GM19467 (cell line): Measurements from ENCODE around the gene TMEM191C.
"Not testable (repeated sequence)": the region's sequence is repeated elsewhere in the genome, so short reads cannot be mapped to it uniquely, and the experiment has no call there.

Experiments
- ATAC-seq: cut with Tn5 transposase; IDR thresholded peaks from one replicate; pipeline ENCODE4 v1.9.1; 2021; ENCODE audit warnings: mild to moderate bottlenecking, moderate library complexity; ENCODE audit not compliant: unreplicated experiment

TMEM191C gene

DNA sequence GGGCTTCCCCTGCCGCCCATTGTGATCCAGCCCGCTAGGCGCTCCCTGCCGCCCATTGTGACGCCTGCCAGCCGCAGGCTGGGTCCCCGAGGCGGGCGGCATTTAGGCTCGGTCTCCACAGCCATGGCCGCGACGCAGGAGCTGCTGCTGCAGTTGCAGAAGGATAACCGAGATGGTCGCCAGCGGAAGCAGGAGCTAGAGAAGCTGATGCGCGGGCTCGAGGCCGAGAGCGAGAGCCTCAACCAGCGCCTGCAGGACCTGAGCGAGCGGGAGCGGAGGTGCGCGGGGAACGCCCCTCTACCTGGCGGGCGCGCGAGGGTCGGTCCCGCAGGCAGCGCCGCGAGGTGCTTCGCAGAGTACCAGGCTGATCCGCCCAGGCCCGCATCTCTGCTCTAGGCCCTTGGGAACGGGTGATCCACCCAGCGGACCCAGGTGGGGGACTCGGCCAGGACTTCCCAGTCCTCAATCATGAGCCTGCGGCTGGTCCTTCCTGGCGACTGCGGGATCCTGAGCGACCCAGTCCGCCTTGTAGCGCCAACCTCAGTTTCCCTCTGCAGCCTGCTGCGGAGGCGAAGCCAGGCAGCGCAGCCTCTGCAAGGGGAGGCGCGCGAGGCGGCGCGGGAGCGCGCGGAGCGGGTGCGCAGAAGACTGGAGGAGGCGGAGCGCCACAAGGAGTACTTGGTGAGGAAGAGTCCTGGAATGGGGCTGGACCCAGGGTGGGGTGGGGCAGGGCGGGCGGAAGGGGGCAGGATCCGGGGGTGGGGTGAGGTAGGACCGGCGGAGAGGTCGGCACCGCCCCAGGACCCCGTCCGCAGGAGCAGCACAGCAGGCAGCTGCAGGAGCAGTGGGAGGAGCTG, at the start of gene TMEM191C:
Gene TMEM191C (plus strand): TSS at position 51 of the 857 bp plus-strand sequence. CDS start 73 bp downstream, at position 124.
- peak; percentile 16 for ATAC-seq

DNA sequence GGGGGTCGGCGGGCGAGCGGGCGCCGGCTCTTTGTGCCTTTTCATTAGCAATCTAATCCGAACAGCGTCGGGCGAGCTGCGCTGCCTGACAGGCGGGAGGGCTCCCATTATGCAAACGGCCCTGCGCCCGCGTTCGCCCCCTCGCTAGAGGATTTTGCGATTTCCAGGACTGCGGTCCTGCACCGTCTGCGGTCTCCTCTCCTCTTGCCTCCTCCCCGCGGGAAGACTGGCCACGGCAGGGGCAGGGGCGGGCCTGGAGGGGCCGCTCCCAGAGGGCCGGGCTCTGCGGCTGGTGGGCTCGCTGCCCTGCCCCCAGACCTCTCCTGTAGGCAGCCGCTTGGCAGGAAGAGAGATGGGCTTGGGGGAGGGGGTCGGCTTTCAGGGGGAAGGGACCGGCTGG, 49.3 kb upstream of the TMEM191C start:
- ATAC-seq: peak; percentile 26

DNA sequence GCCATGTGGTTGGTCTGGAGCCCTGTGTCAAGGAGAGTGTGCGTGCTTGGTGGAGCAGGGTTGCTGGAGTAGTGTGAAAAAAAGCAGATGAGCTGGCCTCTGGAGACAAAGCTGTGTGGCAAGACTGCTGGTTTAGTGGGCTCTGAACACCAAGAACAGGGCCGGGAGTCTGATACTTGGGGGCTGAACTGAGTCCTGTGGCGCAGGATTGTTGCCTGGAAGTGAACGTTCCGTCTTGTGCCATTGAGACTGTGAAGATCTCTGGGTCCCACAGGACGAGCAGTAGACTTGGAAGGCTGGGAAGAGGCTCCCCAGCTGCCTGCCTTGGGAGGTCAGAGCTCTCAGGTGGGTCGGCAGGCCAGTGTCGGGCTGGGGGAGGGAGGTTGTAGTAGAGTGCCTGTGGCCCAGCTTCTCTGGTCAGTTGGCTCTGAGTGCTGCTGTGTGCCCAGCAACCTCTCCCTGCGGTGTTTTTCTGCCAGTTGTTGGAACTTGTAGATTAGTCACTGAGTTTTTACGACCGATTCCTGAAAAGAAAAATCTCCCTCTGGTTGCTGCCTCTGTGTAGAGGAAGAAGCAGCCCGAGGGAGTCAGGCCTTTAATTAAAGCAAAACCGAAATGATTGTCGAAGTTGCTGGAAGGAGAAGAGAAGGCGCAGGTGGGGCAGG, 48.1 kb upstream of the TMEM191C start:
- not testable (repeated sequence) for ATAC-seq

DNA sequence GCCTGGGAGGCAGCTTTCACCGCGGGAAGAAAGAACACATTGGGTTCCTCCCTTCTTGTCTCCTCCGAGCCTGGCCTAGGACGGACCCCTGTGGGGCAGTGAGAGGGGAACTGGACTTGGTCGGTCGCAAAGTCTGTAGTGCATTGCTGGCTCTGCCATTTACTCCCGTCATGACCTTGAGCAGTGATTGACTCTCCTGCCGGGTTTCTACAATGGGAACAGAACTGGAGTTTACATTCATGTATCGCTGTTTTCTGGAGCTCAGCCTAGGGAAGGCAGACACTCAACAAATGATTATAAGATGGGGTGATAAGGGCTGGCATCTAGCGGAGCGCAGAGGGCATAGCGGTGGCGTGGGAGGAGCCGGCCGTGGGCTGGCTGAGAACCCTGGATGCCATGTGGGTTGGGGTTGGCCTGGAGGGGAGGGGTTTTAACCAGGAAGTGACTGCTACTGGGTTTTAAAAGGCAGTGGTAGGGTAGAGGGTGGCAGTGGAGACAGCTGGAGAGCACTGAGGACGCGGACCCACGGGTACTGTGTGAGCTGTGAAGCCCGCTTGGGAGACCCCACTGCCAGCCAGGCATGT, 46.9 kb upstream of the TMEM191C start:
- not testable (repeated sequence) for ATAC-seq

DNA sequence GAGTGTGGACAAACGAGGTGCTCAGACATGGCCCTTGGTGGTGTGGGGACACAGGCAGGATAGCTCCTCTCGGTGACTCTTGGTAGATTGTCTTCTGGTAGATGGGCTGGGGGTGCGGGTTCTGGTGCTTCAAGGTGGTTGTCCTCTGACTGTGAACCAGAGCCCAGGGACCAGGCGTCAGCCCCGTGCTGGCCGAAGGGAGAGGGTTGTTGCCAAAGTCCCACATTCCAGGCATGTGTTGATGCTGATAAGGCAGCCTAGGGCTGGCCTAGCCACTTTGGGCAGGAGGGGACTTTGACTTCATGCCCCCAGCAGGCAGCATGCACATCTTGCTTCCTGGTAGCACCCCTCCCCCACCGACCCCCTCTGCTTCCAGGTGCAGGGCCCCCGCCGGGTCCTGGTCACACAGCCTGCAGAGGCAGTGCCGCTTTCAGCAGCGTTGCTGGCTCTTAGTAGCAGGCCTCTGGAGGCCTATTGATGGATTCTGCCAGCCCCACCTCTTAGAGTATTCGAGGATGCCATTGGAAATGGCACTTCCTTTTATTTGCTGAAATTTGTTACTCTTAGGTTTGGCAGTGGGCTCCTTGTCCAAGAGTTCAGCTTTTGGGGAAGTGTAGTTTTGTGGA, 43.0 kb upstream of the TMEM191C start:
- ATAC-seq: not testable (repeated sequence)

DNA sequence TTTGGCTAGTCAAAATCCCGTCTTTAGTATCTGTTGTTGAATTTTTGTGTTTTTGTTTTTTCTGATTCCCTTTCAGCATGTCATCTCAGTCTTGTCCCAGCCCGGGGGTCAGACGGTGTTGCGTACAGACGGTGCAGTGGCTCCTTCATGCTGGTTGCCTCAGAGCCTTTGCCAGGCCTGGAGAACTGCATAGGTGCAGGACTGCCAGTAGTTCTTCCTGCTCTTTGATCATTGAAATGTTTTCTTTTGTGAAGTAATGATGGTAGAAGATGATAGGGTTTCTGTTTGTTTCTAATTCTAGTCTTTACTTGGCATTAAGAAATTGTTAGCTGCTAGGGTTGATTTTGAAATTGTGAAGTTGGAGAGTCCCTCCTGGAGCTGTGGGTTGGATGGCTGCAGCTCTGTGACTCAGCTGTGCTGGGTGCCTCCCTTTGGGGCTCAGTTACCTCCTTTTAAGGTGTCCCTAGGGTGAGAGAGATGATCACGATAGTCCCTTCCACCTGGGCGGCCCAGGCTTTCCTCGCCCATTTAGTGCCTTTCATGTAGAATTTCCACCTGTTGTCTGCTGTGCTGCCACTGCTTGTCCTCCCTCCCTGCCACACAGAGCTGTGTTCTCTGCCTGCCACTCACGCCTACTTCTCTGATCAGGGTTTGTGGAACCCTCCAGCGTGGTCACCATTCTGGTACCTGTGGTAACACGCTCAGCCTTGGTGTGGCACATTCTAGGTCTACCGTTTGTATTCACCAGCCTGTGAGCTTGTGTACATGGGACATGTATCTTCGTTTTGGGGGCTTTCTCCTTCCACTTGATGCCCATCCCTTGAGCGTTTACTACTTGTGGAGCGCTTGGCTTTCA, 32.6 kb upstream of the TMEM191C start:
- ATAC-seq: not testable (repeated sequence)

DNA sequence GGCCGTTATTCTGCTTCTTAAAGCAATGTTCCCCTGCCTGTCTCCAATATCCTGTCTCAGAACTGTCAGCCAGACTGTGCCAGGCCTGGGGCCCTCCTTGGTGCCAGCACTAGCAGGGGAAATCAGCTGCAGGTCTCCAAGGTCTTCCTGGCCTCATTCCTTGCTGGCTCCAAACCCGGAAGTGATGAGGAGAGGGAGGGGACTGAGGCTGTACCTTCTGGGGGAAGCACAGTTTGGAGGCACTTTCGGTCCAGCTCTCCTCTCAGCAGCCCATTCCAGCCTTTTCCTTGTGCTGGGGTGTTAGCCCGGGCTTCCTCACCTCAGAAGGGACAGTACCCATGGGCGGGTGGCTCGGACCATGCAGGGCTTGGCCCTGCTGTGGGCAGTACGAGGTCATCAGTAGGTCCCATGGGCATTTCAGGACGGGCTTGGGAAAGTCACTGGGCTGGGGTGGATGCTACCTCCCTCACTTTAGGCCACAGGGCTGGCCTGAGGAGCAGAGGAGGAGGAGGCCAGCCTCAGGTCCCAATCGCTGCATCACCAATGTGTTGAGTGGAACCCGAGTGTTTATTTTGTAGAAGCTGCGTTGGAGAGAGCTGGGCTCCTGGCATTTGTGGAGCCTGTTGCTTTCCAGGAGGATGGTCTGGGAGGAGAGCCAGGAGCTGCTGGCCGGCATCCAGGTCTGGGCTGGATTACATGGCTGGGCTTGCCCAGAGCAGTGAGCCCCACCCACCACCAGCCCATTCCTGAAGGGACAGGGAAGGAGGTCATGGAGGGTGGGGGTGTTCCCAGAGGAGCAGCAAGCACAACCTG, 31.0 kb upstream of the TMEM191C start:
- ATAC-seq: not testable (repeated sequence)

DNA sequence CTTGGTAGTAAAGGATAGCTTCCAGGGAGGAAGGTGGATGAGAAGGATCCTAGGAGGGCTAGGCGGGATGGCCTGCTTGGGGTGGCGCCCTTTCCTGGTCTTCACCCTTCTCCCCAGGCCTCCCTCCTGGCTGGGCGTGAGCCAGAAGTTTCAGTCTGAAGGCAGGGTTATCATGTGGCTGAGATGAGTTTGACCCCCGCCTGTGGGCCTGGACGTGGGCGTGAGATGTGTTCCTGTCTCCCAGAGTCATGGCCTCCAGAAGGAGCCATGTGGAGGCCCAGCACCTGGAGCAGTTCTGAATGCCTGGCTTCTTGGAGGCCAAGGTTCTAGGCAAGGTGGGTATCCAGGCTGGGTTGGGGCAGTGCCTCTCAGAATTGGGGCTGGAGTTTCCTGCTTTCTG, 29.2 kb upstream of the TMEM191C start:
- ATAC-seq: not testable (repeated sequence)

DNA sequence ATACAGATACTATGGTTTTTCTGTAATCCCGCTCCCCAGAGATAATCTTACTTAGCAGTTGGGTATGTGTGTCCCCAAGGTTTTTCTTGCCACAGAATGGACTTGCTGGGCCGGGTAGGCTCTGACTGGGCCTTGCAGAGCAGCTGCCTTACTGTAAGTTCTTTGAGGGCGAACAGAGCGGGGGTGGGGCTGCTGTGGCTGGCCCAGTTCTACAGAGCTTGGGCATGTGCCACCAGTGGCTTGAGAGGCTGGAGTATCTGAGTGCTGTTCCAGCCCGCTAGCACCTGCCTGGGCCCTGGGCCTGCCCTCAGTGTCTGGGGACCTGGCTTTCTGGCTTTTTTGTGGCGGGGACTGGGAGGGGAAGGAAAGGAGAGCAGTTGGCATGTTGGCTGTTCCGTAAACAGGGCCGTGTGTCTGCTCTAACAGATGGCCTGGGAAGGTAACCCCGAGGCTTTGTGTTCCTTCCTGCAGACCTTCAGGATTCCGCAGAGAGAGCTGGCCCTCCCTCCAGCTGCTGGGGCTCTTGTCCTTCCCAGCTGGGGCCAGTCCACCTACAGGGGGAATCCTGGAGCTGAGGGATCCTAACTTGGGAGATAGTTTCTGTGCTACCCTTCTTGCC, 27.1 kb upstream of the TMEM191C start:
- ATAC-seq: not testable (repeated sequence)

DNA sequence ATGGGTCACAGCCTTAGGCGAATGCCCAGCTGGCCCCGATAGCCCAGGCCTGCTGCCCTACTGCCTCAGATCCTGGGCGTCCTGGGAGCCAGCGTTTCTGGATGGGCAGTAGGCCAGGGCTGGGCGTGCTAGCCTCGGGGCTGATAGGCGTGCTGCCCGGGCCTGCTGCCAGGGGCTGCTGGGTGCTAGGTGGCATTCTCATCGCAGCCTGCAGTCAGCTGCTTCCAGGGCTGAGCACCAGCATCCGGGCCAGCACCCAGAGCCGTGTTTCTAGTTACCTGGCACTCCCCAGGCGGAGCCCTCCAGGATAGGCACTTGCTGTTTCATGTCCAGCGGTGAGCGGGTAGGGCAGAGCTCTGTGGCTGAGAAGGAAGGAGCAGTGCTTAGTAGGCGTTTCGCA, 26.5 kb upstream of the TMEM191C start:
- not testable (repeated sequence) for ATAC-seq

DNA sequence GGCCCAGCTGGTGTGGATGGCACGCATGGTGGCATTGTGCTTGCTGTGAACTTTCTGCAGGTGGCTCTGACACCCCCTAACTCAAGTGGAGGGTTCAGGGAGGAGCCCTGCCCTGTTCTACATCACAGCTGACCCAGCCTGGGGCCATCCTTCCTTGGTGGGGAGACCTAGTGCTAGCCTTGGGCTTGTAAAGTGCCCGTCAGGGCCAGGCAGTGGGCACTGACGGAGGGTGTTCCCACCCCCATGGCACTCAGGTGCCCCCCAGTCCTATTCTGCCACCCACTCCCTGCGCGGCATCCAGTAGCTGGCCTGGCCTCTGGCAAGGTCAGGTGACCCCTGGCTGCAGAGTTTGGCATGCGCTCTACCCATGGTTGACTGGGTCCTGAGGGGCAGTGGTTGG, 26.0 kb upstream of the TMEM191C start:
- not testable (repeated sequence) for ATAC-seq

DNA sequence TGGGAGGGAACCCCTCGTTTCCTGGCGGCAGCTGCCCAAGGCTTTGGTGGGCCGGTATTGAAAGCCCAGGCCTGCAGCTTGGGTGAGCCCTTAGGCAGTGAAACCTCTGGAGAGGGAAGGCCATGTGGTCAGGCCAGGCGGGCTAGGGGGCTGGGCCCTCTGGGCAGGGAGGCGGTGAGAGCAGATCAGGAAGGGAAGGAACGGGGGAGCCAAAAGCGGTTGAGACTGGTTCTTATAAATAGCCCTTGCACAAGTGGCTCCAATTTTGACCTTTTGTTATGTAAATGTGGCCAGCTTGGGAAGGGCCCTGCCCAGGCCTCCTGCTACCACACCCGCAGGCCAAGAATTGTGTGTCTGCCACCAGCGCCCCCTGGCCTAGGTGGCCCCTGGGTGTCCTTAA, 25.1 kb upstream of the TMEM191C start:
- not testable (repeated sequence) for ATAC-seq

DNA sequence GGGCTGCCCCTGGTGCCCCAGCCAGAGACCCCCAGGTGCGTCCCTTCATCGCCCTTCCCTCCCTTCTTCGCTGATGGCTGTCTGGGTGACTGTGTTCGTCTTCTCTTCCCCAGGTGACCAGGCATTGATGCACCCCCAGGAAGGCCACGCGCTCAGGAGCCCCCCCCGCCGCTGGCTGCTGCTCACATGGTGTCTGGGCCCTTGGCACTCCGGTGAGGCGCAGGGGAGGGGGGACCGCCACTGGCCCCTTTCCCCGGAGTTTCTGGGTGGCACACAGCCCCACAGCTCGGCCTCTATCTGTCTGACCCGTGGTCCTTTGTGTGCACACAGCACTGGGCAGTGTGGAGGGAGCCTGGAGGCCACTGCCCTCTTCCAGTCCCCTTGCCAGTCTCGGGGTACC, 24.5 kb upstream of the TMEM191C start:
- ATAC-seq: not testable (repeated sequence)

DNA sequence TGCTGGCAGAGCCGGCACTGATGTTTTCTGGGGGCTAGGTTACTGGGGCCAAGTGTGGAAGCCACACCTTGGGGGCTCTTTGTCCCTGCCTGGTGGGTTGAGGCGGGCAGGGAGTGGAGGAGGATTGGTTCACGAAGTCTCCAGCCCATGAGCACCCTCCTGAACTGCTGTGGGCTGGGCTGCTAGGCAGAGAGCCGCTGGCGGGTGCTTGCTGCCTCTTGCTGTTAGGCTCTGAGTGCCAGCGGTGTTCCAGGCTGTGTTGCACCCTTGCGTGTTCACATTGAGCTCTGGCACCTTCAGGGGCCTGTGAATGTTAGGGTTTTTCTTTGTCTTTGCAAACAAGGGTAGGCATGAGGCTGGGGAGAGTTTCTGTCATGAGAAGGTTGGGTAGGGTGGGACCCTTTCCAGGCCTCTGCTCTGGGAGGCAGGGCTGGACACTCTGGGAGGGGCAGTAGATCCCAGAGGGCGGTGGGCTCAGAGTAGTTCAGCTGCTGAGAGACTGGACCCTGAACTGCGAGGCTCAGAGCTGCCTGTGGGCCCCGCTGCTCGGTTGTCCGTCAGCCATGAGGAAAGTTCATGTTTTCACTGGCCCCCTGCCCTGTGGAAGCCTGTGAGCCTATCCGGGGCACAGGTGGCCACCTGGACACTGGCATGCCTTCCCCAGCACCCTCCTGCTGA, 24.0 kb upstream of the TMEM191C start:
- no peak for ATAC-seq

DNA sequence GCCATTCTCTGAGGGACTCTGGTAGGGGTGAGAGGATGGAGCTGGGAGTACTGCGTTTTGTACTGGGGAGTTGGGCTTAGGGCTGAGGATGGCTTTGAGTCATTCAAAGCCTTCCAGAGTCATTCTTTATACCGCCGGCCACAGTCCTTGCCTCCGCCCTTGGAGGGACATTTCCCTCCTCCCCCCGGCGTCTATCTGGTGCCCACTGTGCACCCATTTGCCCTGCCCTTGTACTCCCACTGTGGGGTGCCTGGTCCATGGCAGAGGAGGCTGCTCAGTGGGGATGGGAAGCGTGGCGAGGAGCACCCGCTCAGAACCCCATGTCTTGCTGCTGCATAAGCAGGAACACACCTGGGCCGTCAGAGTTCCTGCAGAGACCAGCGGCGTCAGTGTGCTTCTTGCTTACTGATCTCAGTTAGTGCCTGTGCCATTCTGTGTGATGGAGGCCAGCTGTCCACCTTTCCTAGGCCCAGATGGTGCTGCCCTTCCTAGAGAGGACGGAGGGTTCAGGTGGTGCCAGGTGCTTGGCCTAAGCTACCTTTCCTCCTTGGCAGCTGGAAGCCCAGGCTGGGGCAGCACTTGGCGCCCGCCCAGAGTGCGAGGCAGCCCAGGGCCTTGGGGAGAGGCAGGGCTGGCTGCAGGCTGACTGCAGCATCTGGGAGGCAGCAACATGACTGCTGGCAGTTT, 23.3 kb upstream of the TMEM191C start:
- ATAC-seq: no peak

DNA sequence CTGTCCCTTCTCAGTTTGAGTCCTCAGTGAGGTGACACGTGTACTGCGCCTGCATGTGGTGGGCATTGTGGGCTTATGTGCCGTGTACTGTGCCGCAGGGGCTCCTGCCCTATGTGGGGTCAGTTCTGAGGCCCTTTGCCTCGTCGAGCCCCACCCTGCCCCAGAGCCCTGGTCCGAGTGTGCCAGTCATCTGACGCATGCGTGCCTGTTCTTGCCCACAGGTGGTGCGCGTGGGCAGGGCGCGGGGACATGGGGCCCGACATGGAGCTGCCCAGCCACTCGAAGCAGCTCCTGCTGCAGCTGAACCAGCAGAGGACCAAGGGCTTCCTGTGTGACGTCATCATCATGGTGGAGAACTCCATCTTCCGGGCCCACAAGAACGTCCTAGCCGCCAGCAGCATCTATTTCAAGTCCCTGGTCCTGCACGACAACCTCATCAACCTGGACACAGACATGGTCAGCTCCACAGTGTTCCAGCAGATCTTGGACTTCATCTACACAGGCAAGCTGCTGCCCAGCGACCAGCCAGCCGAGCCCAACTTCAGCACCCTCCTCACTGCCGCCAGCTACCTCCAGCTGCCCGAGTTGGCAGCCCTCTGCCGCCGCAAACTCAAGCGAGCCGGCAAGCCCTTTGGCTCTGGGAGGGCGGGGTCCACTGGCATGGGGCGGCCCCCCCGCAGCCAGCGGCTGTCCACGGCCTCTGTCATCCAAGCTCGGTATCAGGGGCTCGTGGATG, 22.3 kb upstream of the TMEM191C start:
- ATAC-seq: no peak

DNA sequence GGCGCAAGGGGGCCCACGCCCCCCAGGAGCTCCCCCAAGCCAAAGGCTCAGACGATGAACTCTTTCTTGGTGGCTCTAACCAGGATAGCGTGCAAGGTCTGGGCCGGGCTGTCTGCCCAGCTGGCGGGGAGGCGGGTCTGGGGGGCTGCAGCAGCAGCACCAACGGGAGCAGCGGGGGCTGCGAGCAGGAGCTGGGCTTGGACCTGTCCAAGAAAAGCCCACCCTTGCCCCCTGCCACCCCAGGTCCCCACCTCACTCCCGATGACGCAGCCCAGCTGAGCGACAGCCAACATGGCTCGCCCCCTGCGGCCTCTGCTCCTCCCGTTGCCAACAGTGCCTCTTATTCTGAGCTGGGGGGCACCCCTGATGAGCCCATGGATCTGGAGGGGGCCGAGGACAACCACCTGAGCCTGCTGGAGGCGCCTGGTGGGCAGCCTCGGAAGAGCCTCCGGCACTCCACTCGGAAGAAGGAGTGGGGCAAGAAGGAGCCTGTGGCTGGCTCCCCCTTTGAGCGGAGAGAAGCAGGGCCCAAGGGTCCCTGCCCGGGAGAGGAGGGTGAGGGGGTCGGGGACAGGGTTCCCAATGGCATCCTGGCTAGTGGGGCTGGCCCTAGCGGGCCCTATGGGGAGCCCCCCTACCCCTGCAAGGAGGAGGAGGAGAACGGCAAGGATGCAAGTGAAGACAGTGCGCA, 21.6 kb upstream of the TMEM191C start:
- ATAC-seq: no peak
